ENCODE data around the gene PARM1.

GRCh38 chr4:74893171-74893570 lies 39.7 kb upstream of the PARM1 start:
- TF ChIP-seq NFIC (IDR thresholded peaks at IDR 0.05): no peak
- TF ChIP-seq, protein P1, sequence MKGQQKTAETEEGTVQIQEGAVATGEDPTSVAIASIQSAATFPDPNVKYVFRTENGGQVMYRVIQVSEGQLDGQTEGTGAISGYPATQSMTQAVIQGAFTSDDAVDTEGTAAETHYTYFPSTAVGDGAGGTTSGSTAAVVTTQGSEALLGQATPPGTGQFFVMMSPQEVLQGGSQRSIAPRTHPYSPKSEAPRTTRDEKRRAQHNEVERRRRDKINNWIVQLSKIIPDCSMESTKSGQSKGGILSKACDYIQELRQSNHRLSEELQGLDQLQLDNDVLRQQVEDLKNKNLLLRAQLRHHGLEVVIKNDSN (IDR thresholded peaks at IDR 0.05): no peak
- no peak for TF ChIP-seq TAF1 (IDR thresholded peaks at IDR 0.05; ENCODE audit: low read depth)
